Right atrium auricular region (tissue), 2 donors: ENCODE results near the gene E2F1. TPM values are rescaled to one million over a fixed set of nuclear protein-coding genes. Genes with fewer than 3 reads are reported as not detected.
A peak's percentile ranks its signal among the peaks of the same experiment; 100 is the strongest.

ENCODE experiments used
- DNase-seq: peaks from one replicate; pipeline ENCODE4 v3.0.0-alpha.2; 2019; ENCODE audit warnings: low spot score
- H3K27ac ChIP-seq, 2 donors: fragments of 200-600 bp; sonication (generic); 1 replicate in 1 of 2; 2 replicates in 1 of 2; pipeline ENCODE4 v1.5.1; 2016 to 2019
- H3K27me3 ChIP-seq, 2 donors: fragments of 200-600 bp; sonication (generic); one replicate each; pipeline versions ENCODE4 v1.5.1 to v1.6.0; 2017 to 2019
- H3K36me3 ChIP-seq: fragments of 200-600 bp; sonication (generic); one replicate; pipeline ENCODE4 v1.5.1; 2016
- H3K4me1 ChIP-seq, 2 donors: fragments of 200-600 bp; sonication (generic); one replicate each; pipeline versions ENCODE4 v1.5.1 to v1.6.0; 2017 to 2019
- H3K4me3 ChIP-seq, 2 donors: fragments of 200-600 bp; sonication (generic); 1 replicate in 1 of 2; 2 replicates in 1 of 2; pipeline ENCODE4 v1.5.1; 2017 to 2019; ENCODE audit warnings: mild to moderate bottlenecking in 1 of 2, moderate library complexity in 1 of 2
- H3K9me3 ChIP-seq, 2 donors: fragments of 200-600 bp; sonication (generic); one replicate each; pipeline ENCODE4 v1.5.1; 2019
- CTCF ChIP-seq, 2 donors: fragments of 200-600 bp; sonication (generic); IDR thresholded peaks; one replicate each; pipeline ENCODE4 v1.5.1; 2019; ENCODE audit warnings: antibody characterized with exemption in 2 of 2
- total RNA-seq, 2 donors: library from RNA; depleted of rRNA; stranded (reverse); fragments of >200 nt; gene quantifications; one replicate each; pipeline ENCODE4 v1.1.0, GENCODE V29; 2016

Gene E2F1
- total RNA-seq, 2 donors from 2014 or later, result 0.31 to 0.33 TPM

- TF ChIP-seq CTCF (IDR thresholded peaks at IDR 0.05), result no peak
- no peak overlapping the region for H3K4me3 ChIP-seq
- H3K9me3 ChIP-seq, result no peaks in the 10 kb centered on the region
- DNase-seq, result no peak
- H3K4me1 ChIP-seq, result peaks cover 0 to 63% of the 10 kb centered on the region in 2 donors
- H3K36me3 ChIP-seq, result peaks cover 17% of the 10 kb centered on the region
- H3K27me3 ChIP-seq, result no peaks in the 10 kb centered on the region
- no peak overlapping the region for H3K27ac ChIP-seq
These were observed 16.1 kb downstream of the E2F1 start for GRCh38 chr20:33669873-33670640.

GRCh38 chr20:33669224-33669623, 17.0 kb downstream of the E2F1 start:
- no peak for TF ChIP-seq CTCF (IDR thresholded peaks at IDR 0.05)
- no peak for DNase-seq

GRCh38 chr20:33668466-33669155, 17.6 kb downstream of the E2F1 start:
- Histone ChIP-seq H3K27ac (no peak overlapping the region), H3K36me3 (peaks cover 17% of the 10 kb centered on the region), H3K9me3 (no peaks in the 10 kb centered on the region), H3K4me3 (no peak overlapping the region), H3K4me1 (peaks cover 0 to 63% of the 10 kb centered on the region in 2 donors), H3K27me3 (no peaks in the 10 kb centered on the region)
- DNase-seq, result no peak
- TF ChIP-seq CTCF (IDR thresholded peaks at IDR 0.05), result no peak

More at GRCh38 chr20:33669224-33669623, 17.0 kb downstream of the E2F1 start:
- Histone ChIP-seq H3K4me3 (no peak overlapping the region), H3K4me1 (peaks cover 0 to 61% of the 10 kb centered on the region in 2 donors), H3K27ac (no peak overlapping the region), H3K27me3 (no peaks in the 10 kb centered on the region), H3K9me3 (no peaks in the 10 kb centered on the region), H3K36me3 (peaks cover 17% of the 10 kb centered on the region)

GRCh38 chr20:33667676-33668465, 18.3 kb downstream of the E2F1 start:
- H3K9me3 ChIP-seq, result no peaks in the 10 kb centered on the region
- H3K27me3 ChIP-seq, result no peaks in the 10 kb centered on the region
- H3K36me3 ChIP-seq, result peaks cover 17% of the 10 kb centered on the region
- DNase-seq, result peak; percentile 83
- TF ChIP-seq CTCF (IDR thresholded peaks at IDR 0.05), result peak; percentile 94 to 97
- H3K4me1 ChIP-seq, result peaks cover 0 to 62% of the 10 kb centered on the region in 2 donors
- peak overlapping the region; percentile 85 to 96 for H3K27ac ChIP-seq
- H3K4me3 ChIP-seq, result peak overlapping the region; percentile 45 to 70

GRCh38 chr20:33667245-33667675, 18.9 kb downstream of the E2F1 start:
- Histone ChIP-seq H3K36me3 (peaks cover 17% of the 10 kb centered on the region), H3K27ac (peak overlapping the region; percentile 85 to 96), H3K4me3 (peak overlapping the region; percentile 45 to 70), H3K27me3 (no peaks in the 10 kb centered on the region), H3K9me3 (no peaks in the 10 kb centered on the region), H3K4me1 (peaks cover 0 to 58% of the 10 kb centered on the region in 2 donors)
- DNase-seq, result peak; percentile 75
- TF ChIP-seq CTCF (IDR thresholded peaks at IDR 0.05), result no peak
